HPDE6-E6E7 (cell line): ENCODE results near the gene ERBB2.
"Not testable (repeated sequence)": the region's sequence is repeated elsewhere in the genome, so short reads cannot be mapped to it uniquely, and the experiment has no call there.

ENCODE experiments used
- DNase-seq: peaks from one replicate; pipeline ENCODE4 v3.0.0; 2011; ENCODE audit warnings: missing footprints; ENCODE audit errors: extremely low spot score

The ERBB2 gene

GRCh38 chr17:39725923-39726322 is 26.1 kb downstream of the ERBB2 start:
- DNase-seq: not testable (repeated sequence)

- no peak for DNase-seq
Observed at GRCh38 chr17:39726617-39727016, 26.8 kb downstream of the ERBB2 start.

GRCh38 chr17:39727556-39727955 is 27.7 kb downstream of the ERBB2 start:
- DNase-seq: no peak

- DNase-seq: no peak
Observed at GRCh38 chr17:39729280-39729851, 29.5 kb downstream of the ERBB2 start.

DNA sequence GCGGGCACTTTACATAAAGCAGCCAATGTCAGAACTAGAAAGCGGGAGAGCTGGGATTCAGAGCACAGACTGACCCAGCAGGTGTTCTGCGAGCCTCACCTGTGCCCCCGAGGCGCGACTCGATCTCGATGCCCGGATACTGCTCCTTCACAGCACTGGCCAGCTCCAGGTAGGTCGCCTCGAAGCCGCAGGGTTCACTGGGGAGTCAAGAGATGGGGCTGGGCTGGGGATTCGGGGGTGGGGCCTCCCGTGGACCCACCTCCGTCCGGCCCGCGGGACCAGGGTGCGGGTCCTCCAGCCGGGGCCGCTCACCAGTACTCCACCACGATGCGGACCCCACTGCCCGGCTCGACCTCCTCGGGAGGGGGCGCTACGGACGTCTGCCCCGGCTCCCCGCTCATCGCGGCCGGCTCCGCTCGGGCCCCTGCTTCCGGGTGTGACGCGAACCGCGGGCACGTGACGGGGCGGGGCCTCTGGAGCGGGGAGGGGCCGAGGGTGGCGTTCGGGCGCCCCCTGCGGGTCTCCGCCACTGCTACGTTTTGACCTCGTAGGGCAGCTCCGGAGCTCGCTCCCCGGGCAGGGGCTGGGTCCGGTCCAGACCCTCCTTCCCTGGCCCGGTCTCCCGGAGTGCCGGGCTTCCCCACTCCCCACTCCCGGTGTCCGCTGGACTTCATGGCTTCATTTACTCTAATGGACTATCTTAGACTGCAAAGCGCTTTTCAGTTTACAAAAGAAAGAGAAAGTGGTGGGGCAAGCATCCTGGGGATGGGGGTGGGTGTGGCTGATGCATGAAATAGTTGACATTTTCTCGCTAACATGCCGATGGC is 30.4 kb downstream of the ERBB2 start, which contains the start of gene MIEN1:
Gene MIEN1, minus strand, starts transcription at position 438 of the 827 bp plus-strand sequence. Its CDS starts 37 bp downstream, at position 401.
- DNase-seq: peak; percentile 83

DNA sequence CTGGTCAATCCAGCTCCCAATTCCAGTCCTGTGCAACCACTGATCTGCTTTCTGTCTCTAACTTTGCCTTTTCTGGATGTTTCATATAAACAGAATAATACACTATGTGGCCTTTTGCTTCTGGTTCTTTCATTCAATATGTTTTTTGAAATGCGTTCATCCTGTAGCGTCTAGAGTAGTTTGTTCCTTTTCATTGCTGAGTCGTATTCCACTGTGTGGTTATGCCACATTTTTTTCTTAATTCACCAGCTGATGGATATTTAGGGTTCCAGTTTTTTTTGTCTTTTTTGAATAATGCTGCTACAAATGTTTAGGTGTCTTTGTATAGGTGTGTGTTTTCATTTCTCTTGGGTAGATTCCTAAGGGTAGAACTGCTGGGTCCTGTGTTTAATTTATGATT is 32.7 kb downstream of the ERBB2 start:
- no peak for DNase-seq

- no peak for DNase-seq
Observed at GRCh38 chr17:39735882-39736281, 36.0 kb downstream of the ERBB2 start.

DNA sequence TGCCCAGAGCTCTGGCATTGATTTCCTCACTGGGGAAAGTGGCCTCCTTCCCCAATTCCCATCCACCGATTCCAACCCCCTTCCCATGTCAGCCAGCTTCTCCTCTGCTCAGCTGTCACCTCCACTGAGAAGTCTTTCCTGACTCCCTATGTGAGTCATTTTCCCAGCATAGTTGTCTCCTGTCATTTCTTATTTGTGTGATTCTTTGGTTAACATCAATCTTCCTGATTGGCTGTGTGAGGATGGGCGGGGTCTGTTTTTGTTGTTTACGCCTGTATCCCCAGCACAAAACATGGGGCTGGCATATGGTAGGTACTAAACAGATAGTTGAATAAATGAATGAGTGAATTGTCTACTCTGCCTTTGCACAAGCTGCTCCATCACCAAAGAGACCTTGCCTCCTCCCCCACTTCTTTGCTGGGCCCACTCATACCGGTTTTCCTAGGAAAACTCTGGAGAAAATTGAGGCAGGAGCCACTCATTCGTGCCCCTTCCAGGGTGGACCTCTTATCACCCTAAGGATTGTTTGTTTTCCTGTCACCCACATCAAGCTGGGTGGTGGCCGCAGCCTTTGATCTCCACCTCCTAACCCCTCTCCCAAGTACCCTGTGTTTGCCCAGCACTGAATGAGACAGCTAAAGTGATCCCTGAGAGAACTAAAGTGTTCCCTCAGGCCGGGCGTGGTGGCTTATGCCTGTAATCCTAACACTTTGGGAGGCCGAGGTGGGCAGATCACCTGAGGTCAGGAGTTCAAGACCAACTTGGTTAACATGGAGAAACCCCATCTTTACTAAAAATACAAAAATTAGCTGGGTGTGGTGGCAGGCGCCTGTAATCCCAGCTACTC is 36.7 kb downstream of the ERBB2 start:
- DNase-seq: no peak

DNA sequence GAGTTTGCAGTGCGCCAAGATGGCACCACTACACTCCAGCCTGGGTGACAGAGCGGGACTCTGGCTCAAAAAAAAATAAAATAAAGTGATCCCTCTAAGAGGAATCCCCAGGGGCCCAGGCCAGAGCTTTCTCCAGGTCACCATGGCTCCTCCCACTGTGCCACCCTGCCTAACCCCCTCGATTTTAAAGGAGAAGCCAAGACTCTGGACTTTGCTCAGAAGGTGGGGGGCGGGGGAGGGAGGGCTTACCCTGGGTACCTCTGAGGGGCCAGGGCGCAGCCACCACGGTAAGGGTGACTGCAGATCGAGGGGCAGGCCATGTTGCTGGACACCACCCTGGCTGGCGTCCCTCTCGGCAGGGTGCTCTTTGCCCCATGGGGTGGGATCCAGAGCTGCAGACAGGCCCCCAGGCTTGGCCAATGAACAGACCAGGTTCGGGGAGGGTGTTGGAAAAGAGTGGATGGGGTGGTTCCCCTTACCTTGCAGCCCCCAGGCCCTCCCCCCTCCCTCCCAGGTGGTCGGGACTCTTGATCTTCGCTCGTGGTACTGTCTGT is 37.4 kb downstream of the ERBB2 start:
- no peak for DNase-seq

GRCh38 chr17:39737760-39738567 is 38.1 kb downstream of the ERBB2 start, which contains the start of gene GRB7:
Gene GRB7 (plus strand): TSS chr17:39737938. CDS start chr17:39742302, 4,364 bp downstream.
- DNase-seq: peak; percentile 86

GRCh38 chr17:39738568-39738901 is 38.7 kb downstream of the ERBB2 start:
- peak; percentile 65 for DNase-seq

GRCh38 chr17:39738983-39739884 is 39.4 kb downstream of the ERBB2 start:
- DNase-seq: peak; percentile 87

DNA sequence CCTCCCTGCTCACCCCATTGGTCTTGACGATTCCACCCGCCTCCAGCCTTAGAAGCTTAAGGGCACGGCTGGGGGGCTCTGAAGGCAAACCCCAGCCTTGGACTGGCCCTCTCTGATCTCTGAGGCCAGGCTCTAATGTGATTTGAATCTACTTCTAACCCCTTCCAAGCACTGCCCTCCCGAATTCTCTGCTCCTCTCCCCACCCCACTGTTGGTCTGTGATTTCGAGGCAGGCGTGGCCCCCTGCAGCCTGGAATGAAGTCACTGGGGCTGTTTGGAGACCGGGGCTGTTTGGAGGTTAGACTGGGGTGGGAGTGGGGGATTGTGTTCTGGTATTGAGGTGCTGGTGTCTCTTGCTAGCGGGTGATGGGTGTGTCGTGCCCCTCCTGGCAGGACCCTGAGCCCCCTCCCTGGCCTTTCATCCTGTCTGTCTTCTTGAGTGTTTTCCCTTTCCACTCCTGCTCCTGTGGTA is 40.1 kb downstream of the ERBB2 start:
- DNase-seq: peak; percentile 60

DNA sequence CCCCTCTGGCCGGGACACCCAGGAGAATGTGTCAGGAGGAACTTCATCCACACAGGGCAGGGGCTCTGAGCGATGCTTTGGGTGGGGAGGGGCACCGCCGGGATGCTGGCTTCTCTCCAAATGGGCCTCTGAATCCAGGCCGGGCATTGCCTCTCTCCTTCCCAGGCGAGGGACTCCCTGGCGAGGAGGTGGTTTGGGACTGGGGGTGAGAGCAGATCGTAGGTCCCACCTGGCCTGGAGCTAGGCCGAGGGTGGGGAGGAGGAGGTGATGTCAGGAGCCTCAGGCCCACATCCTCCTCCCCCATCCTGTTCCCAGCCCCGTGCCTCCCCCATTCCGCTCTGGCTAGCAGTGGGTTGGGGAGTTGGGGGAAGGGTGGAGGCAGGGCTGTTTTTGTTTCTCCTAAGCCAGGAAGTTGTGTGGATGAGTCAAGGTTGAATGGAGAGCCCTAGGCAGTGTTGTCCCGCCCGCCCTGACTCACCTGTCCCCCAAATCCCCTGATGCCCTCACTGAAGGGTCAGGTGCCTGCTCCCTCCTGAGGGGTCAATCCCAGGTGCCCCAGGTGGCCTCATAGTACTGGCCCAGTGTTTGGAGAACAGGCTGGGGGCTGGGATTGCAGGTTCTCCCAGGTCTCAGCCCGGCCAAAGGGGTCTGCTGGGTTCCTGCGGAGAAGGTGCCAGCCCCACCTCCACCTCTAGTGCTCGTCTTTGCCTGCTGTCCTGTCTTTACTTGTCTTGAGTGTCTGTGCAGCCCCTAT is 40.7 kb downstream of the ERBB2 start:
- peak; percentile 81 for DNase-seq

DNA sequence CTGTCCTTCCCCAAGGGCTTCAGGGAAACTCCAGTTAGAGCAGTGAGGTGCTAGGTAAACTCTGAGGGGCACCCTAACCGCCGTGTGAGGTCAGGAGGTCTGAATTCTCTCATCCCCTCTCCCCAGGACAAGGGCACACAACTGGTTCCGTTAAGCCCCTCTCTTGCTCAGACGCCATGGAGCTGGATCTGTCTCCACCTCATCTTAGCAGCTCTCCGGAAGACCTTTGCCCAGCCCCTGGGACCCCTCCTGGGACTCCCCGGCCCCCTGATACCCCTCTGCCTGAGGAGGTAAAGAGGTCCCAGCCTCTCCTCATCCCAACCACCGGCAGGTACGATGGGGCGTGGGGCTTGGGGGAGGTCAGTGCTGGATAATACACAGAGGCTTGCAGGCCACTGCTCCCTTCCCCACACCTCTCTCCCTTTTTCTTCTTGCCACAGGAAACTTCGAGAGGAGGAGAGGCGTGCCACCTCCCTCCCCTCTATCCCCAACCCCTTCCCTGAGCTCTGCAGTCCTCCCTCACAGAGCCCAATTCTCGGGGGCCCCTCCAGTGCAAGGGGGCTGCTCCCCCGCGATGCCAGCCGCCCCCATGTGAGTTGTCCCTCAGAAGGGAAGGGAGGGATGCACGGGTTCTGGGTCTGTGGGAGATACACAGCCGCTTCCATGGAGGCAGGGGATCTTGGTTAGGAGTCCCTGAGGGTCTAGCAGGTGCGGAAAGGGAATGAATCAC is 42.4 kb downstream of the ERBB2 start:
- DNase-seq: no peak

- DNase-seq: no peak
Observed at GRCh38 chr17:39742856-39743436, 43.1 kb downstream of the ERBB2 start.

- DNase-seq: no peak
Observed at GRCh38 chr17:39744075-39744835, 44.4 kb downstream of the ERBB2 start.
